Liver (tissue), 9 donors: ENCODE measurements around the gene SNAP47. TPM values are rescaled to one million over a fixed set of nuclear protein-coding genes. Genes with fewer than 3 reads are reported as not detected.
A peak's percentile ranks its signal among the peaks of the same experiment; 100 is the strongest.

Source experiments
- DNase-seq: peaks from one replicate; pipeline ENCODE4 v3.0.0-alpha.2; 2017; ENCODE audit warnings: low spot score
- H3K27ac ChIP-seq, 2 donors: one replicate each; pipeline ENCODE4 v1.7.0; 2013; ENCODE audit warnings: inconsistent platforms in 2 of 2, low read length in 2 of 2, control low read depth in 1 of 2, low read depth in 1 of 2, mild to moderate bottlenecking in 1 of 2
- H3K27me3 ChIP-seq, 4 donors: one replicate each; pipeline versions ENCODE4 v1.6.1 to v1.7.0; 2013; ENCODE audit warnings: low read length in 3 of 4, inconsistent platforms in 1 of 4, mild to moderate bottlenecking in 1 of 4, moderate library complexity in 1 of 4; ENCODE audit not compliant: control insufficient read depth in 4 of 4, insufficient read depth in 4 of 4
- H3K36me3 ChIP-seq, 4 donors: one replicate each; pipeline versions ENCODE4 v1.6.1 to v1.7.0; 2013; ENCODE audit warnings: low read length in 3 of 4, mild to moderate bottlenecking in 3 of 4, low read depth in 1 of 4, moderate library complexity in 1 of 4; ENCODE audit not compliant: control insufficient read depth in 4 of 4, insufficient read depth in 3 of 4
- H3K4me1 ChIP-seq, 4 donors: one replicate each; pipeline versions ENCODE4 v1.6.1 to v1.7.0; 2013; ENCODE audit warnings: low read length in 3 of 4, mild to moderate bottlenecking in 3 of 4, moderate library complexity in 1 of 4; ENCODE audit not compliant: control insufficient read depth in 4 of 4, insufficient read depth in 4 of 4
- H3K4me3 ChIP-seq, 3 donors: one replicate each; pipeline versions ENCODE4 v1.6.1 to v1.7.0; 2013; ENCODE audit warnings: low read length in 3 of 3, control low read depth in 1 of 3, low read depth in 1 of 3, mild to moderate bottlenecking in 1 of 3
- H3K9ac ChIP-seq, 2 donors: one replicate each; pipeline ENCODE4 v1.7.0; 2013; ENCODE audit warnings: low read length in 2 of 2, mild to moderate bottlenecking in 2 of 2, moderate library complexity in 2 of 2, control low read depth in 1 of 2, low read depth in 1 of 2
- H3K9me3 ChIP-seq, 4 donors: one replicate each; pipeline versions ENCODE4 v1.6.1 to v1.7.0; 2013; ENCODE audit warnings: low read length in 3 of 4; ENCODE audit not compliant: control insufficient read depth in 4 of 4
- HNF4A ChIP-seq, 2 donors: conservative IDR thresholded peaks; 2 replicates each; pipeline ENCODE4 v1.6.1; 2016; ENCODE audit warnings: antibody characterized with exemption in 2 of 2, mild to moderate bottlenecking in 2 of 2
- RAD21 ChIP-seq, 2 donors: IDR thresholded peaks; 2 replicates each; pipeline ENCODE4 v1.6.1; 2016; ENCODE audit warnings: antibody characterized with exemption in 2 of 2, mild to moderate bottlenecking in 2 of 2
- WGBS: extraction: QIAGEN DNeasy Blood & Tissue Kit; methylation state at CpG from one replicate; pipeline ENCODE4 v1.1.7; 2013; 5-methylcytosine and 5-hydroxymethylcytosine counted together
- polyA plus RNA-seq, 2 donors: library from polyadenylated mRNA; stranded (reverse) in 1 of 2; unstranded in 1 of 2; fragments of 200-250 nt in 1 of 2; fragments of >200 nt in 1 of 2; fragmentation: Nextera tagmentation in 1 of 2; extraction: Ambion mirVana in 1 of 2; gene quantifications; one replicate each; pipeline versions ENCODE4 v1.2.1 to v1.2.3, GENCODE V29; 2013 to 2015
- total RNA-seq, 2 donors: library from RNA; depleted of rRNA; stranded (reverse); fragments of >200 nt; gene quantifications; one replicate each; pipeline ENCODE4 v1.2.3, GENCODE V29; 2014
- TF ChIP-seq, protein P1 (sequence below): fragments of 150-350 bp; IDR thresholded peaks from 2 replicates; pipeline ENCODE4 v1.5.1; 2017; ENCODE audit warnings: improper control_type of control experiment, low read depth, low read length; ENCODE audit not compliant: missing input control
- TF ChIP-seq, protein P2 (sequence below): IDR thresholded peaks from 2 replicates; pipeline ENCODE4 v1.6.1; 2016; ENCODE audit warnings: antibody characterized with exemption, mild to moderate bottlenecking
- donor health status: healthy.
- donor health status: healthy.
- donor health status: healthy.
- donor health status: healthy.
- donor health status: healthy.

Gene SNAP47
- total and polyA plus RNA-seq, 4 donors = 15.3 to 23.3 (median 16.3) TPM

DNA sequence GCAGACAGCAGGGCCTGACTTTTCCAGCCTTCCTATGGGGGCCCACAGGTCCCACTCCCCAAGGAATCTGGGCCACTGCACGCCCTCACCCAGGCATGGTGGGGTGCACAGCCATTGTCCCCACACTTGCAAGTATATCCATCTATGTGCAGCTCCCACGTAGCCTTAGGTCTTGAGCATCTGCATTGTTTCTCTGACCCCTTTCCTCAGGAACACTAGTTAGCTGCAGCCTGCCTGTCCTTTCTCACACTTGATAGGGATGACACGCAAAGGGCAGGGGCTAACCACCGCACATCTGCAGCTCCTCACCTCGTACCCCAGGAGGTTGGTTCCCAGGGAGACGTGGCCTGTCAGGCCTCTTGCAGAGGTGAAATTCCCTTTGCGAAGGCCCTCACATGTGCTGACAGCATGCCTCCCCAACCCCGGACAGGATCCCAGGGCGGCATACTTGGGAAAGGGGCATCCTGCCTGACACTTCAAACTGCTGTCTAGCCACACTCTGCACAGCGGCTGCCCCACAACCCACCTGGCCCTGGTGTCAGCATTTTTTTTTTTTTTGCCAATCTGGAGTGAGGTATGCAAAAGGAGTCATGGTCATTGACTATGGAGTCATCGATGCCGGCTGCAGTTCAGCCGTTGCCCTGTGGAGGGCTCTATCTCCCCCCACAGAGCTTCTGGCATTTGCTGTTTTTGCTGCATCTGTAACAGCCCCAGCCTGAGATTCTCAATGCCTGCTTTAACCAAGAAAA, 5.2 kb upstream of the SNAP47 start:
- Histone ChIP-seq H3K36me3 (peaks cover 0 to 17% (median 4%) of the 10 kb centered on the region in 4 donors), H3K27ac (peak overlapping the region; percentile 68 to 72), H3K27me3 (no peaks in the 10 kb centered on the region), H3K9ac (no peak overlapping the region), H3K9me3 (no peaks in the 10 kb centered on the region), H3K4me3 (peak overlapping the region in 1 of 3 donors; percentile 3), H3K4me1 (peaks cover 21 to 66% (median 53%) of the 10 kb centered on the region in 4 donors)
- peak; percentile 41 for DNase-seq
- WGBS = 57% methylated on average over 13 of the region's 13 CpGs
- TF ChIP-seq, protein P1, sequence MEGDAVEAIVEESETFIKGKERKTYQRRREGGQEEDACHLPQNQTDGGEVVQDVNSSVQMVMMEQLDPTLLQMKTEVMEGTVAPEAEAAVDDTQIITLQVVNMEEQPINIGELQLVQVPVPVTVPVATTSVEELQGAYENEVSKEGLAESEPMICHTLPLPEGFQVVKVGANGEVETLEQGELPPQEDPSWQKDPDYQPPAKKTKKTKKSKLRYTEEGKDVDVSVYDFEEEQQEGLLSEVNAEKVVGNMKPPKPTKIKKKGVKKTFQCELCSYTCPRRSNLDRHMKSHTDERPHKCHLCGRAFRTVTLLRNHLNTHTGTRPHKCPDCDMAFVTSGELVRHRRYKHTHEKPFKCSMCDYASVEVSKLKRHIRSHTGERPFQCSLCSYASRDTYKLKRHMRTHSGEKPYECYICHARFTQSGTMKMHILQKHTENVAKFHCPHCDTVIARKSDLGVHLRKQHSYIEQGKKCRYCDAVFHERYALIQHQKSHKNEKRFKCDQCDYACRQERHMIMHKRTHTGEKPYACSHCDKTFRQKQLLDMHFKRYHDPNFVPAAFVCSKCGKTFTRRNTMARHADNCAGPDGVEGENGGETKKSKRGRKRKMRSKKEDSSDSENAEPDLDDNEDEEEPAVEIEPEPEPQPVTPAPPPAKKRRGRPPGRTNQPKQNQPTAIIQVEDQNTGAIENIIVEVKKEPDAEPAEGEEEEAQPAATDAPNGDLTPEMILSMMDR = peak; percentile 52
- TF ChIP-seq, protein P2, sequence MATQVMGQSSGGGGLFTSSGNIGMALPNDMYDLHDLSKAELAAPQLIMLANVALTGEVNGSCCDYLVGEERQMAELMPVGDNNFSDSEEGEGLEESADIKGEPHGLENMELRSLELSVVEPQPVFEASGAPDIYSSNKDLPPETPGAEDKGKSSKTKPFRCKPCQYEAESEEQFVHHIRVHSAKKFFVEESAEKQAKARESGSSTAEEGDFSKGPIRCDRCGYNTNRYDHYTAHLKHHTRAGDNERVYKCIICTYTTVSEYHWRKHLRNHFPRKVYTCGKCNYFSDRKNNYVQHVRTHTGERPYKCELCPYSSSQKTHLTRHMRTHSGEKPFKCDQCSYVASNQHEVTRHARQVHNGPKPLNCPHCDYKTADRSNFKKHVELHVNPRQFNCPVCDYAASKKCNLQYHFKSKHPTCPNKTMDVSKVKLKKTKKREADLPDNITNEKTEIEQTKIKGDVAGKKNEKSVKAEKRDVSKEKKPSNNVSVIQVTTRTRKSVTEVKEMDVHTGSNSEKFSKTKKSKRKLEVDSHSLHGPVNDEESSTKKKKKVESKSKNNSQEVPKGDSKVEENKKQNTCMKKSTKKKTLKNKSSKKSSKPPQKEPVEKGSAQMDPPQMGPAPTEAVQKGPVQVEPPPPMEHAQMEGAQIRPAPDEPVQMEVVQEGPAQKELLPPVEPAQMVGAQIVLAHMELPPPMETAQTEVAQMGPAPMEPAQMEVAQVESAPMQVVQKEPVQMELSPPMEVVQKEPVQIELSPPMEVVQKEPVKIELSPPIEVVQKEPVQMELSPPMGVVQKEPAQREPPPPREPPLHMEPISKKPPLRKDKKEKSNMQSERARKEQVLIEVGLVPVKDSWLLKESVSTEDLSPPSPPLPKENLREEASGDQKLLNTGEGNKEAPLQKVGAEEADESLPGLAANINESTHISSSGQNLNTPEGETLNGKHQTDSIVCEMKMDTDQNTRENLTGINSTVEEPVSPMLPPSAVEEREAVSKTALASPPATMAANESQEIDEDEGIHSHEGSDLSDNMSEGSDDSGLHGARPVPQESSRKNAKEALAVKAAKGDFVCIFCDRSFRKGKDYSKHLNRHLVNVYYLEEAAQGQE = no peak
- peak in 1 of 2 donors; percentile 56 for TF ChIP-seq RAD21 (IDR thresholded peaks at IDR 0.05)

DNA sequence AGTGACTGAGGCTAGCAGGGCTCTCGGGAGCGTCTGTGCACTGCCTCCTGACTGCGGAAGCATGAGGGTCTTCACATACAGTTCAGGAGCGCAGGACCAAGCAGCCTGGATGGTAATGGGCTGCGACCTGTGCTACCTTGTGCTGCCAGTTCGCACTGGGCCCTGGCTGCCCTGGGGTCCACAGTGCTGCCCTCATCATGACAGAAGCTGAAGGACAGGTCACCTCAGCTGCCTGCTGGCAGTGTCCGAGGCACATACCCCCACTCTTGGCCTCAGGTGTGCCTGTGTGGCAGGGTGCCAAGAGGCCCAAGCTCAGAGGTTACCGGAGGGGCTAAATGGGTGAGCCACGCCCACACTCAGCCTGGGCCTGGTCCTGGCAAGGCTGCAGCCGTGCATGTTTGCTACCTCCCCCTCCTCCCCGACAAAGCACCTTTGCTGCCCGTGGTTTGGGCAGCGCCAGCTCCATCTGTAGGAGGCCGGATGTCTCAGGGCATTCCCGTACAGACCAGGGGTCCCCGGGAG, 4.5 kb upstream of the SNAP47 start:
- TF ChIP-seq, protein P2 = no peak
- TF ChIP-seq HNF4A (conservative IDR thresholded peaks at IDR 0.05) = peak; percentile 37 to 53
- WGBS = 57% methylated on average over 16 of the region's 16 CpGs
- Histone ChIP-seq H3K4me1 (peaks cover 21 to 68% (median 54%) of the 10 kb centered on the region in 4 donors), H3K4me3 (no peak overlapping the region), H3K9ac (no peak overlapping the region), H3K27ac (peak overlapping the region; percentile 68 to 72), H3K36me3 (peaks cover 0 to 17% (median 4%) of the 10 kb centered on the region in 4 donors), H3K9me3 (no peaks in the 10 kb centered on the region), H3K27me3 (no peaks in the 10 kb centered on the region)
- peak; percentile 57 for DNase-seq
